ENCODE results near the gene BRF1.

GRCh38 chr14:105172476-105172875 is 128.3 kb downstream of the BRF1 start:
- no peak for TF ChIP-seq CTCF (IDR thresholded peaks at IDR 0.05)
- no peak for TF ChIP-seq POLR2A (IDR thresholded peaks at IDR 0.05)
- no peak for TF ChIP-seq EP300 (IDR thresholded peaks at IDR 0.05)

Data from ovary (tissue), 3 donors.